Activated CD4-positive, alpha-beta T cell treated with anti-CD3 and anti-CD28 coated beads, Interleukin-2, amount 50 U/mL, for 16 hours (primary cell): ENCODE measurements around the gene TOP3B.

Experiments
- DNase-seq: peaks from one replicate; pipeline ENCODE4 v3.0.0-alpha.2; 2020

TOP3B gene

GRCh38 chr22:22011964-22012363 is 29.4 kb upstream of the TOP3B start:
- no peak for DNase-seq

- no peak for DNase-seq
Measured at GRCh38 chr22:22010358-22010757, 27.8 kb upstream of the TOP3B start.

- DNase-seq, result no peak
Measured at GRCh38 chr22:22009661-22010060, 27.1 kb upstream of the TOP3B start.

- no peak for DNase-seq
Measured at GRCh38 chr22:22006596-22006990, 24.0 kb upstream of the TOP3B start.

GRCh38 chr22:22005945-22006595 is 23.5 kb upstream of the TOP3B start:
- DNase-seq, result no peak

- DNase-seq, result no peak
Measured at GRCh38 chr22:22003233-22003632, 20.6 kb upstream of the TOP3B start.

GRCh38 chr22:22002526-22003055 is 20.0 kb upstream of the TOP3B start:
- DNase-seq, result no peak

GRCh38 chr22:22001664-22002525 is 19.3 kb upstream of the TOP3B start:
- DNase-seq, result no peak

- DNase-seq, result no peak
Measured at GRCh38 chr22:21998595-21999247, 16.1 kb upstream of the TOP3B start.

- DNase-seq, result no peak
Measured at GRCh38 chr22:21996175-21996720, 13.7 kb upstream of the TOP3B start.

- no peak for DNase-seq
Measured at GRCh38 chr22:21995660-21996059, 13.1 kb upstream of the TOP3B start.

GRCh38 chr22:21994881-21995444 is 12.4 kb upstream of the TOP3B start:
- no peak for DNase-seq

GRCh38 chr22:21992593-21993237 is 10.1 kb upstream of the TOP3B start:
- no peak for DNase-seq

- no peak for DNase-seq
Measured at GRCh38 chr22:21991774-21992173, 9.2 kb upstream of the TOP3B start.

GRCh38 chr22:21991304-21991596 is 8.7 kb upstream of the TOP3B start:
- DNase-seq, result no peak

- DNase-seq, result no peak
Measured at GRCh38 chr22:21990445-21991303, 8.1 kb upstream of the TOP3B start.

GRCh38 chr22:21989049-21989448 is 6.5 kb upstream of the TOP3B start:
- DNase-seq, result no peak

- no peak for DNase-seq
Measured at GRCh38 chr22:21985214-21985613, 2.6 kb upstream of the TOP3B start.

GRCh38 chr22:21984793-21985192 is 2.2 kb upstream of the TOP3B start:
- no peak for DNase-seq

- no peak for DNase-seq
Measured at GRCh38 chr22:21981874-21982273, 713 bp downstream of the TOP3B start.

- no peak for DNase-seq
Measured at GRCh38 chr22:21980547-21980946, 2.0 kb downstream of the TOP3B start.
